GM12874 (cell line): ENCODE data around the gene ZNF709.

Experiments
- TF ChIP-seq, protein P1 (sequence below): IDR thresholded peaks from 2 replicates; pipeline ENCODE4 v1.5.1; 2011; ENCODE audit warnings: low read depth, mild to moderate bottlenecking, control low read depth, low read length, moderate library complexity; ENCODE audit not compliant: insufficient read depth

Gene ZNF709

DNA sequence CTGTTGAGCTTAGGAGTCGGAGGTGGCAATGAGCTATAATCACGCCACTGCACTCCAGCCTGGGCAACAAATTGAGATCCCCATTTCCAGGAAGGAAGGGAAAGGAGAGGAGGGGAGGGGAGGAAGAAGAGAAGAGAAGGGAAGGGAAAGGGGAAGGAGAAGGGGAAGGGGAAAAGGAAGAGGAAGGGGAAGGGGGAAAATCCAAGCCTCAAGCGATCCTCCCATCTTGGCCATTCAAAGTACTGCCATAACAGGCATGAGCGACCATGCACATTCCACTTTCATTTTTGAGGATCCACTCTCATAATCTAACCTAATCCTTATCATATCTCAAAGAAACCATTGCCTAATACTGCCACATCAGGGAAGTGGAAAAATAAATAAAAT, 58.7 kb downstream of the ZNF709 start:
- TF ChIP-seq, protein P1, sequence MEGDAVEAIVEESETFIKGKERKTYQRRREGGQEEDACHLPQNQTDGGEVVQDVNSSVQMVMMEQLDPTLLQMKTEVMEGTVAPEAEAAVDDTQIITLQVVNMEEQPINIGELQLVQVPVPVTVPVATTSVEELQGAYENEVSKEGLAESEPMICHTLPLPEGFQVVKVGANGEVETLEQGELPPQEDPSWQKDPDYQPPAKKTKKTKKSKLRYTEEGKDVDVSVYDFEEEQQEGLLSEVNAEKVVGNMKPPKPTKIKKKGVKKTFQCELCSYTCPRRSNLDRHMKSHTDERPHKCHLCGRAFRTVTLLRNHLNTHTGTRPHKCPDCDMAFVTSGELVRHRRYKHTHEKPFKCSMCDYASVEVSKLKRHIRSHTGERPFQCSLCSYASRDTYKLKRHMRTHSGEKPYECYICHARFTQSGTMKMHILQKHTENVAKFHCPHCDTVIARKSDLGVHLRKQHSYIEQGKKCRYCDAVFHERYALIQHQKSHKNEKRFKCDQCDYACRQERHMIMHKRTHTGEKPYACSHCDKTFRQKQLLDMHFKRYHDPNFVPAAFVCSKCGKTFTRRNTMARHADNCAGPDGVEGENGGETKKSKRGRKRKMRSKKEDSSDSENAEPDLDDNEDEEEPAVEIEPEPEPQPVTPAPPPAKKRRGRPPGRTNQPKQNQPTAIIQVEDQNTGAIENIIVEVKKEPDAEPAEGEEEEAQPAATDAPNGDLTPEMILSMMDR = no peak

DNA sequence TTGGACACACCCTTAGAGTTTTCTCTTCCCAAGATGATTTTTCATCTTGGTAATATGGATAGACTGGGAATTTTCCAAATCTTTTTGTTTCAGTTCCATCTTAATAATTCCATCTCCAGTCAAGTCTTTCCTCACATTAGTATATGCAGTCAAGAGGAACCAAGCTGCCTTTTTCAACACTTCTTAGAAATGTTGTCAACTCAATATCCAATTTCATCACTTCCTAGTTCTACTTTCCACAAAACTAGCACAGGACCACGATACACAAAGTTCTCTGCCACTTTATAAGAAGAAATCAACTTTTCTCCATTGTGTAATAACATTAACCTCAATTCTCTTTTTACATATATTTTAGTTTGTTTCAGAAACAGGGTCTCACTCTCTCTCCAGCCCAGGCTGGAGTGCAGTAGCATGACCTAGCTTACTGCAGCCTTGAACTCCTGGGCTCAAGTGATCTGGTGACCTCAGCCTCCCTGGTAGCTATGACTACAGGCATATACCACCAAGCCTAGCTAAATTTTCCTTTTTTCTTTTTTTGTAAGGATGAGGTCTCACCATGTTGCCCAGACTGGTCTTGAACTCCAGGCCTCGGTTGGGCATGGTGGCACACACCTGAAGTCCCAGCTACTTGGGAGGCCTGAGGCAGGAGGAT, 59.3 kb downstream of the ZNF709 start:
- TF ChIP-seq, protein P1 = no peak

DNA sequence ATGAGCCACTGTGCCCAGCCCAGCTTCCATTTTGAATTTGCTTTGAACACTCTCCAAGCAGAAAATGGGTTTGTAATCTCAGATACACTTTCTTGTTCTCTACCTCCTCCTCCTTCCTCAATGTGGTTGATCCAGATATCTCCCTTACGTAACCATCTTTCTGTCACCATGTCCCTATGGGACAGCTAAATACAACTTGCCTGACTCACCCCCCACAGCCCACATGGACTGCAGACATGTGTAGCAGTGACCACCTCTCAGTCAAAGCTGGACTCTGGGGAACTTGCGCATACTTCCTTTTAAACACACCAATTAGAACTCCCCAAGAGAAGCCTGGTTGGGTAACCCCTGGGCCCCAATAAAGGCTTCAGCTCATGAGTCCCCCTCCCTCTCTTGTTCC, 72.7 kb downstream of the ZNF709 start:
- TF ChIP-seq, protein P1 = no peak
